Right lobe of liver (tissue), 6 donors: ENCODE data around the gene PARVA. TPM values are rescaled to one million over a fixed set of nuclear protein-coding genes. Genes with fewer than 3 reads are reported as not detected.

ENCODE experiments used
- ATAC-seq, 4 donors: fragments of 200-7000 bp; cut with Tn5 transposase; one replicate each; pipeline ENCODE4 v1.9.1; 2020; ENCODE audit warnings: mild to moderate bottlenecking in 4 of 4, moderate library complexity in 4 of 4
- DNase-seq, 3 donors: peaks; one replicate each; pipeline ENCODE4 v3.0.0-alpha.2; 2020
- H3K27ac ChIP-seq, 3 donors: fragments of 200-600 bp; one replicate each; pipeline ENCODE4 v1.8.0; 2022
- H3K27me3 ChIP-seq, 2 donors: fragments of 200-600 bp; one replicate each; pipeline ENCODE4 v1.8.0; 2022
- H3K36me3 ChIP-seq, 4 donors: fragments of 200-600 bp; sonication (generic) in 1 of 4; one replicate each; pipeline versions ENCODE4 v1.5.1 to v1.8.0; 2017 to 2022; ENCODE audit warnings: control low read depth in 1 of 4
- H3K4me1 ChIP-seq, 4 donors: fragments of 200-600 bp; sonication (generic) in 1 of 4; one replicate each; pipeline versions ENCODE4 v1.5.1 to v1.8.0; 2017 to 2022; ENCODE audit warnings: control low read depth in 1 of 4
- H3K4me3 ChIP-seq, 3 donors: fragments of 200-600 bp; one replicate each; pipeline ENCODE4 v1.8.0; 2022
- H3K9me3 ChIP-seq, 4 donors: fragments of 200-600 bp; sonication (generic) in 1 of 4; one replicate each; pipeline versions ENCODE4 v1.5.1 to v1.8.0; 2017 to 2022; ENCODE audit warnings: control low read depth in 1 of 4
- CTCF ChIP-seq, 4 donors: fragments of 200-600 bp in 3 of 4; fragments of 450-650 bp in 1 of 4; IDR thresholded peaks; one replicate each; pipeline versions ENCODE4 v1.5.1 to v1.8.0; 2016 to 2022; ENCODE audit warnings: antibody characterized with exemption in 4 of 4, mild to moderate bottlenecking in 2 of 4
- POLR2A ChIP-seq: fragments of 450-650 bp; IDR thresholded peaks from one replicate; pipeline ENCODE4 v1.6.1; 2017; ENCODE audit warnings: antibody characterized with exemption, mild to moderate bottlenecking
- WGBS: methylation state at CpG from one replicate; pipeline ENCODE4 v1.1.6; 2018; ENCODE audit warnings: low coverage, low lambda C conversion rate; ENCODE audit not compliant: insufficient coverage; ENCODE audit errors: missing lambda C conversion rate; 5-methylcytosine and 5-hydroxymethylcytosine counted together
- intact Hi-C, 2 donors: fragments of 100-400 bp; cut with DNase I; formaldehyde crosslinking; loops; one replicate each; pipeline versions ENCODE4 v1.11.2 to v1.14.1; 2022
- total RNA-seq, 6 experiments: library from RNA; depleted of rRNA in 2 of 6; stranded (reverse); fragments of >200 nt in 2 of 6; fragmentation: NEBNext Ultra II Directional in 3 of 6; extraction: Animal tissue kit (Norgen Biotek cat#: 25700) in 3 of 6; gene quantifications; one replicate each; pipeline versions ENCODE4 v1.1.0 to v1.2.4, GENCODE V29; 2016 to 2023
- donor health status: DM: no; HTN: yes; CAD: no.
- donor health status: DM: no; HTN: no; CAD: no.
- donor health status: DM: no; HTN: no; CAD: no.
- donor health status: DM: no; HTN: yes; CAD: no.
- donor health status: DM: no; HTN: yes; CAD: no.

The PARVA gene
- total RNA-seq, 6 experiments from 2014 or later: 11.1 to 27.5 (median 21.8) TPM

GRCh38 chr11:12472401-12473005, 95.1 kb downstream of the PARVA start:
- 87% methylated on average over 7 of the region's 7 CpGs for WGBS
- H3K27me3 ChIP-seq: no peaks in the 10 kb centered on the region
- TF ChIP-seq CTCF (IDR thresholded peaks at IDR 0.05) (no peak), POLR2A (no peak)
- peaks cover 0 to 3% (median 0%) of the 10 kb centered on the region in 4 donors for H3K36me3 ChIP-seq
- no peak overlapping the region for H3K4me3 ChIP-seq
- intact Hi-C loops: no loop called here
- H3K27ac ChIP-seq: no peak overlapping the region
- DNase-seq: no peak
- H3K9me3 ChIP-seq: no peaks in the 10 kb centered on the region
- H3K4me1 ChIP-seq: no peaks in the 10 kb centered on the region
- no peak for ATAC-seq

- no peak overlapping the region for H3K27ac ChIP-seq
- no peak for DNase-seq
- no peaks in the 10 kb centered on the region for H3K9me3 ChIP-seq
- TF ChIP-seq CTCF (IDR thresholded peaks at IDR 0.05): no peak
- TF ChIP-seq POLR2A: no peak
- H3K36me3 ChIP-seq: peaks cover 0 to 3% (median 0%) of the 10 kb centered on the region in 4 donors
- intact Hi-C loops: no loop called here
- WGBS: 92% methylated on average over 6 of the region's 9 CpGs
- no peaks in the 10 kb centered on the region for H3K4me1 ChIP-seq
- H3K4me3 ChIP-seq: no peak overlapping the region
- ATAC-seq: no peak
- H3K27me3 ChIP-seq: no peaks in the 10 kb centered on the region
These were observed 96.0 kb downstream of the PARVA start for GRCh38 chr11:12473381-12473780.

- TF ChIP-seq CTCF (IDR thresholded peaks at IDR 0.05) (no peak), POLR2A (no peak)
- DNase-seq (no peak), ATAC-seq (no peak)
- H3K36me3 ChIP-seq: peaks cover 0 to 3% (median 0%) of the 10 kb centered on the region in 4 donors
- no peak overlapping the region for H3K4me3 ChIP-seq
- intact Hi-C loops: no loop called here
- 100% methylated on average over 1 of the region's 7 CpGs for WGBS
- no peaks in the 10 kb centered on the region for H3K9me3 ChIP-seq
- no peaks in the 10 kb centered on the region for H3K4me1 ChIP-seq
- no peaks in the 10 kb centered on the region for H3K27me3 ChIP-seq
- H3K27ac ChIP-seq: no peak overlapping the region
These were observed 97.5 kb downstream of the PARVA start for GRCh38 chr11:12474871-12475270.

- ATAC-seq: no peak
- H3K4me1 ChIP-seq: no peaks in the 10 kb centered on the region
- peaks cover 0 to 3% (median 0%) of the 10 kb centered on the region in 4 donors for H3K36me3 ChIP-seq
- WGBS: 64% methylated on average over 4 of the region's 4 CpGs
- intact Hi-C loops: no loop called here
- no peak for TF ChIP-seq CTCF (IDR thresholded peaks at IDR 0.05)
- no peak for TF ChIP-seq POLR2A
- no peak overlapping the region for H3K27ac ChIP-seq
- H3K9me3 ChIP-seq: no peaks in the 10 kb centered on the region
- no peak for DNase-seq
- H3K27me3 ChIP-seq: no peaks in the 10 kb centered on the region
- no peak overlapping the region for H3K4me3 ChIP-seq
These were observed 101.4 kb downstream of the PARVA start for GRCh38 chr11:12478743-12479142.
